Stimulated activated memory B cell treated with anti-CD40 and anti-IgM and Interleukin-4, amounts not matched to agents 10 μg/mL and 1 μg/mL and 100 μg/mL, for 72 hours (primary cell): ENCODE measurements around the gene CD300E.

Source experiments
- ATAC-seq: fragments of 150-1000 bp; cut with Tn5 transposase; 2 replicates; pipeline ENCODE4 v1.10.0; 2021
- H3K27ac Mint-ChIP-seq: one replicate; pipeline ENCODE4 v1.8.0; 2022; ENCODE audit warnings: mild to moderate bottlenecking, mixed read lengths
- H3K27me3 Mint-ChIP-seq: one replicate; pipeline ENCODE4 v1.8.0; 2022; ENCODE audit warnings: mixed read lengths
- H3K36me3 Mint-ChIP-seq: one replicate; pipeline ENCODE4 v1.8.0; 2022; ENCODE audit warnings: mixed read lengths
- H3K4me1 Mint-ChIP-seq: one replicate; pipeline ENCODE4 v1.8.0; 2022; ENCODE audit warnings: mixed read lengths
- H3K4me3 Mint-ChIP-seq: one replicate; pipeline ENCODE4 v1.8.0; 2022; ENCODE audit warnings: mild to moderate bottlenecking, moderate library complexity, mixed read lengths
- H3K9me3 Mint-ChIP-seq: one replicate; pipeline ENCODE4 v1.8.0; 2022; ENCODE audit warnings: mixed read lengths

CD300E gene

DNA sequence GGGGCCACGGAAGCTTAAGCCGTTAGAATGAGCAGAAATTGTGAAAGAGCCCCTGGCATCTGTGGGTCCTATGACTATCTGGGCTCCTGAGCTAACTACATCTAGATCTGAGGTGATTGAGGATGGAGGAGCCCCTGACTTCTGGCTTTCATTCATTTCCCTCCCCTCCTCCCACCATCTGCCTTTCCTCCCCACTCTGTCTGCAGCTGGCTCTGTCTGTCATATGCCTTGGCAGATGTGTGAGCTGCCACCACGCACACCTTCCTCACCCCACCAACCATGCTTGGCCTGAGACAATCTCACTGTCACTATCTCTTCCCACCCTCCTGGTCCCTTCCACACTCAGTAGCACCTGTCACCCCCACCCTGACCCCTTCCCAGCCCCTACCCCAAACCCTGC, 5.1 kb downstream of the CD300E start:
- Mint-ChIP-seq H3K4me1 (no peaks in the 10 kb centered on the region), H3K4me3 (no peak overlapping the region), H3K27ac (no peak overlapping the region), H3K36me3 (no peaks in the 10 kb centered on the region), H3K9me3 (no peaks in the 10 kb centered on the region), H3K27me3 (peaks cover 53% of the 10 kb centered on the region)
- ATAC-seq, result peak; percentile 36

DNA sequence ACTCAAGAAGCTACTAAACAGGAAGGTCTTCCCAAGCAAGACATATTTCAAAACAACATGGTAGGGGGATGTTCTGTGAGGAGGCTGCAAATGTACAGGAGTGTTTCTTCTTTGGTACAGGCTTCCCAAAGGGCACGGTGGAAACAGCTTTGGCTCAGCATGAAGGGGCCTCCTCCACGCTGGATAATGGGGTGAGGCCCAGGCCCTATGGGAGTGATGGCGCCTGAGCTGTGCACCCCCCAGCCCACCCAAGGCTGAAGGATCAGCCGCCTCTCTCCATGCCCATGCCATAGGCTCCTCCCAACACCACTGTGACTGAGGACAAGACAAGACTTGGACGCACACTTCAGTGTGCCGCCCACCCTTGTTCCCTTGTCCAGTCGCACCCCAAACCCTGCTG, 6.8 kb downstream of the CD300E start:
- peaks cover 11% of the 10 kb centered on the region for H3K4me1 Mint-ChIP-seq
- ATAC-seq, result no peak
- no peak overlapping the region for H3K4me3 Mint-ChIP-seq
- no peaks in the 10 kb centered on the region for H3K9me3 Mint-ChIP-seq
- H3K27me3 Mint-ChIP-seq, result peaks cover 44% of the 10 kb centered on the region
- H3K36me3 Mint-ChIP-seq, result no peaks in the 10 kb centered on the region
- no peak overlapping the region for H3K27ac Mint-ChIP-seq

DNA sequence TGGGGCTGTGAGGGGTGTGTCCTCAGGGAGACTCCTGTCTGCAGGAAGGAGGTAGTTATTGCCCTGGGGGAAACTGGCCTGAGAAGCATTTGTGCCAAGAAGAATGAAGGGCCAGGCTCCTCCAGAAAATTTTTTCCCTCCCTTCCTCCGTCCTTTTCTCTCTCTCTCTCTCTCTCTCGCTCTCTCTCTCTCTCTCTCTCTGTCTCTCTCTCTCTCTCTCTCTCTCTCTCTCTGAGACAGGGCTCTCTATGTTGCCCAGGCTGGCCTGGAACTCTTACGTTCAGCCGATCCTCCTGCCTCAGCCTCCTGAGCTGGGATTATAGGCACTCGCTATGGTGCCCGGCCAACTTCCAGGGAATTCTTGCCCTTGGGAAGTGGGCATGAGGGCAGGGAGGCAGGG, 11.5 kb downstream of the CD300E start:
- Mint-ChIP-seq H3K36me3 (no peaks in the 10 kb centered on the region), H3K27ac (no peak overlapping the region), H3K4me3 (no peak overlapping the region), H3K27me3 (peaks cover 39% of the 10 kb centered on the region), H3K4me1 (peaks cover 16% of the 10 kb centered on the region), H3K9me3 (peaks cover 4% of the 10 kb centered on the region)
- no peak for ATAC-seq

- Mint-ChIP-seq H3K27ac (no peak overlapping the region), H3K4me3 (no peak overlapping the region), H3K9me3 (peaks cover 4% of the 10 kb centered on the region), H3K36me3 (no peaks in the 10 kb centered on the region), H3K27me3 (peaks cover 30% of the 10 kb centered on the region), H3K4me1 (peaks cover 21% of the 10 kb centered on the region)
- no peak for ATAC-seq
Observed at GRCh38 chr17:74610108-74610507, 13.4 kb downstream of the CD300E start.

DNA sequence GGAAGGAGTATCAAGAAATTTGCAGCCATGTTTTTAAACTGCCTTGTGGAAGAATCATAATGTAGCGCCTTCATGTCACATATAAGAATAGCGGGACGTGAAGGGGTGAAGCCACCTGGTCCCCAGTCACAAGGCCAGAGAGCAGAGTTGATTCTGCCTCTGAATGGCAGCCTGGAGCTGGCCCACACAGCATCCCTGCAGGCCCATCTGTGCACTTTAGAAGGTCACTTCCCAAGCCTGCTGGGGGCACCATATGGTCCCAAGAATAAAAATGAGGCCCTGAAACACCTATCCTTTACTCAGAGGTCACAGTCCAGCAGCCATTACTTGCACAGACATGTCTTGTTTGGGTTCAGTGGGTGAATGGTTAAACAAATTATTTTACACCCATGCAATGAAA, 15.0 kb downstream of the CD300E start:
- Mint-ChIP-seq H3K36me3 (no peaks in the 10 kb centered on the region), H3K27ac (no peak overlapping the region), H3K27me3 (peaks cover 27% of the 10 kb centered on the region), H3K4me1 (peaks cover 32% of the 10 kb centered on the region), H3K9me3 (peaks cover 4% of the 10 kb centered on the region), H3K4me3 (no peak overlapping the region)
- no peak for ATAC-seq

DNA sequence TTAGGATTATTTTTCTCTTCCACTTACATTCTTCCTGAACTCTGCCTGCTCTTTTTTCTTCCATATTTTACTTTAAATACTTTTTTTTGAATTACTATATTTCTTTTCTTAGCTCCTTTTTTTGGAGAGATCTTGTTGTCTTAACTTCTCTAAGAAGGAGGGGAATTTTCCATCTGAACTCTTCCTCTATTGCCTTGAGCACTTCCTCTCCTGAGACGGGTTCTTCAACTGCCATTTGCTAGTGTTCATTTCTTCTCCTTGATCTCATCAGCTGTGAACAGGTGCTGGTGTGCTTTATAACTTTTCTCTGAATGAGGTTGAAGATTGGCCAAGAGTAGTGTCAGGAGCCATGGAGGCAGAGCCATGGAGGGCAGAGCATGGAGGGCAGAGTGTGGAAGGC, 16.3 kb downstream of the CD300E start:
- ATAC-seq, result no peak
- Mint-ChIP-seq H3K4me3 (no peak overlapping the region), H3K27ac (no peak overlapping the region), H3K9me3 (peaks cover 4% of the 10 kb centered on the region), H3K27me3 (peaks cover 27% of the 10 kb centered on the region), H3K36me3 (no peaks in the 10 kb centered on the region), H3K4me1 (peaks cover 34% of the 10 kb centered on the region)

GRCh38 chr17:74606050-74606449, 17.5 kb downstream of the CD300E start:
- Mint-ChIP-seq H3K27me3 (peaks cover 28% of the 10 kb centered on the region), H3K9me3 (peaks cover 4% of the 10 kb centered on the region), H3K27ac (no peak overlapping the region), H3K4me3 (no peak overlapping the region), H3K4me1 (peaks cover 35% of the 10 kb centered on the region), H3K36me3 (no peaks in the 10 kb centered on the region)
- ATAC-seq, result no peak

DNA sequence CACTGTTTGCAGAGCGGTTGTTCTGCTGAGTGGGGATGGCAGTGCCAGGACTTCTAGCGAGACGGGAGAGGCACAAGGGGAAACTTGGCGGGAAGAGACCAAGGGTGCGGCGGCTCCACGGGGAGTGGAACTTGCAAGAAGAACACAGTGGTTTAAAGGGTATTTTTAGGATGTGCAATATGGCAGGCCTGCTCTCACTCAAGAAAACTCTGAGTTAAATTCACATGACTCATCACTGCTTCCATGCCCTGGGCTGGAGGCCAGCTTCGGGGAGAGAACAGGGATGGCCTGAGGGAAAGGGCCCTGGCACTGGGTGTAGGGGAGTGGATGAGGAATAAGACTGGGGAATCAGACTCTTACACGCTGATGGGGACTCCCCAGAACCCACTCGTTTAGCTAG, 18.2 kb downstream of the CD300E start:
- ATAC-seq, result no peak
- peaks cover 34% of the 10 kb centered on the region for H3K27me3 Mint-ChIP-seq
- peaks cover 40% of the 10 kb centered on the region for H3K4me1 Mint-ChIP-seq
- no peak overlapping the region for H3K4me3 Mint-ChIP-seq
- no peaks in the 10 kb centered on the region for H3K36me3 Mint-ChIP-seq
- H3K27ac Mint-ChIP-seq, result no peak overlapping the region
- peaks cover 4% of the 10 kb centered on the region for H3K9me3 Mint-ChIP-seq

DNA sequence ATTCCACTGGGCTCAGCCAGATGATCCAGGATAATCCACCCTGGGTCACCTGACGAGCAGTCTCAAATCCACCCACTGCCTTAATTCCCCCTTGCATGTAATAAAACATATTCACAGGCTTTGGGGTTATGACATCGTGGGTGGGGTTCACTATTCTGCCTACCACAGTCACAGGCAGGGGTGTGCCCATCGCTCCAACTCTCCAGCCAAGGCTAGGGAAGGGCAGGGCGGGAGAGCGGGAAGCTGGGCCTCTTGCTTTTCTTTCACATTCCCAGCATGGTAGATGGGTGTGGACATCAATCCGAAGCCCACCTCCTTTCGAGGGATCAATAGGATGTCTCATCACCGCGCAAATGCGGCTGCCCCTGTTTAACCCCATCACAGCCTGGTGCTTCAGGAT, 18.8 kb downstream of the CD300E start:
- H3K9me3 Mint-ChIP-seq, result peaks cover 4% of the 10 kb centered on the region
- no peak overlapping the region for H3K27ac Mint-ChIP-seq
- H3K4me3 Mint-ChIP-seq, result no peak overlapping the region
- H3K27me3 Mint-ChIP-seq, result peaks cover 40% of the 10 kb centered on the region
- H3K36me3 Mint-ChIP-seq, result no peaks in the 10 kb centered on the region
- H3K4me1 Mint-ChIP-seq, result peaks cover 46% of the 10 kb centered on the region
- ATAC-seq, result no peak

- H3K4me1 Mint-ChIP-seq, result peaks cover 52% of the 10 kb centered on the region
- H3K4me3 Mint-ChIP-seq, result no peak overlapping the region
- ATAC-seq, result peak; percentile 90
- no peaks in the 10 kb centered on the region for H3K36me3 Mint-ChIP-seq
- H3K27me3 Mint-ChIP-seq, result peaks cover 46% of the 10 kb centered on the region
- no peak overlapping the region for H3K27ac Mint-ChIP-seq
- H3K9me3 Mint-ChIP-seq, result peaks cover 4% of the 10 kb centered on the region
Observed at GRCh38 chr17:74604200-74604599, 19.3 kb downstream of the CD300E start.

- Mint-ChIP-seq H3K27ac (no peak overlapping the region), H3K27me3 (peaks cover 47% of the 10 kb centered on the region), H3K4me3 (no peak overlapping the region), H3K9me3 (peaks cover 4% of the 10 kb centered on the region), H3K36me3 (no peaks in the 10 kb centered on the region), H3K4me1 (peaks cover 56% of the 10 kb centered on the region)
- no peak for ATAC-seq
Observed at GRCh38 chr17:74603746-74604145, 19.8 kb downstream of the CD300E start.

- no peaks in the 10 kb centered on the region for H3K36me3 Mint-ChIP-seq
- H3K4me1 Mint-ChIP-seq, result peaks cover 62% of the 10 kb centered on the region
- H3K27ac Mint-ChIP-seq, result no peak overlapping the region
- H3K9me3 Mint-ChIP-seq, result peaks cover 4% of the 10 kb centered on the region
- ATAC-seq, result no peak
- H3K4me3 Mint-ChIP-seq, result no peak overlapping the region
- peaks cover 44% of the 10 kb centered on the region for H3K27me3 Mint-ChIP-seq
Observed at GRCh38 chr17:74603037-74603635, 20.4 kb downstream of the CD300E start.

DNA sequence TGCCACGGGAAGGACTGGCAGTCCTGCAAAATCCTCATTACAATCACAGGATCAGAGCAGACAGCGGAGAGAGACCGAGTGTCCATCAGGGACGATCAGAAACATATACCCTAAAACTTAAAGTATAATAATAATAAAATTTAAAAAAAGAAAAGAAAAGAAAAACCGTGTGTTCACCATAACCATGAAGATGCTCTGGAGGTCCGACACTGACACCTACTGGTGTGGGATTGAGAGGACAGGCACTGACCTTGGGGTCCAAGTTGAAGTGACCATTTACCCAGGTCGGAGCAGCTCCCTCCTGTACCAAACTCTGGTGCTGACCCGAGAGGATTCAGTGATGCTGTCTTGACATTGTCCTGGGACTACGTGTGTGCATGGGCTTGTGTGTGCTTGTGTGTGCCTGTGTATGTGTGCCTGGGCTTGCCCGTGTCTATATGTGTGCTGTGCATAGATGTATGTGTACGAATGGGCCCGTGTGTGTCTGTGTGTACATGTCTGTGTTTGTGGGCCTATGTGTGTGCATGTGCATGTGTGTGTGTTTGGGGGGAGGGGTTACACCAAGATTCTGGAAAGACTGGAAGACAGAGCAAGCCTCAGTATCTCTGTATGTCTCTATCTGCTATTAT, 21.5 kb downstream of the CD300E start:
- H3K4me3 Mint-ChIP-seq, result no peak overlapping the region
- H3K27me3 Mint-ChIP-seq, result peaks cover 34% of the 10 kb centered on the region
- no peaks in the 10 kb centered on the region for H3K36me3 Mint-ChIP-seq
- H3K4me1 Mint-ChIP-seq, result peaks cover 57% of the 10 kb centered on the region
- H3K9me3 Mint-ChIP-seq, result no peaks in the 10 kb centered on the region
- H3K27ac Mint-ChIP-seq, result no peak overlapping the region
- ATAC-seq, result no peak

DNA sequence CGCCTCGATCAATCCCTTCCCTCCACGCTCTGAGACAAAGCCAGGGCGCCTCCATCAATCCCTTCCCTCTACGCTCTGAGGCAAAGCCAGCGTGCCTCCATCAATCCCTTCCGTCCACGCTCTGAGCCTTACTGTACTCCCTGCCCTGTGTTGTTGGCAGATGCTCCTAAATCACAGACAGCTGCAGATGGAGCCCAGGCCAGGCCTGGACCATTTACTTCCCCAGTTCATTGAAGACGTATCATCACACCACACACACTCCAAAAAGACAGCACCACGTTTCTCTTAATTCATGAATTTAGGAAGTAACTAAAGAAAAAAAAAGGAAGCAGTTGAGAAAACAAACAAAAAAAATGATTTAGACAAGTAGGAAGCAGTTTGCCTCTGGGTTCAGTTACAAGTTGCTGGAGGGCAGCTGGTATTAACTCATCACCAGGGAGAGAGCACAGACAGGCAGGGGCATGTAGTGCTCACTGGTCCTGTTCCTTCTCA, 24.0 kb downstream of the CD300E start:
- H3K4me3 Mint-ChIP-seq, result no peak overlapping the region
- H3K36me3 Mint-ChIP-seq, result no peaks in the 10 kb centered on the region
- ATAC-seq, result no peak
- H3K4me1 Mint-ChIP-seq, result peaks cover 49% of the 10 kb centered on the region
- peaks cover 20% of the 10 kb centered on the region for H3K27me3 Mint-ChIP-seq
- no peaks in the 10 kb centered on the region for H3K9me3 Mint-ChIP-seq
- H3K27ac Mint-ChIP-seq, result peak overlapping the region; percentile 38

- Mint-ChIP-seq H3K36me3 (no peaks in the 10 kb centered on the region), H3K4me1 (peaks cover 45% of the 10 kb centered on the region), H3K27ac (peak overlapping the region; percentile 38), H3K4me3 (no peak overlapping the region), H3K27me3 (peaks cover 20% of the 10 kb centered on the region), H3K9me3 (no peaks in the 10 kb centered on the region)
- ATAC-seq, result no peak
Observed at GRCh38 chr17:74599023-74599399, 24.5 kb downstream of the CD300E start.

GRCh38 chr17:74598346-74599022, 25.1 kb downstream of the CD300E start:
- no peaks in the 10 kb centered on the region for H3K36me3 Mint-ChIP-seq
- H3K4me3 Mint-ChIP-seq, result no peak overlapping the region
- no peaks in the 10 kb centered on the region for H3K9me3 Mint-ChIP-seq
- ATAC-seq, result no peak
- peak overlapping the region; percentile 38 for H3K27ac Mint-ChIP-seq
- peaks cover 20% of the 10 kb centered on the region for H3K27me3 Mint-ChIP-seq
- H3K4me1 Mint-ChIP-seq, result peaks cover 41% of the 10 kb centered on the region
